AG09309 (cell line): Measurements from ENCODE around the gene DERL2.

Experiments used
- DNase-seq: peaks from one replicate; pipeline ENCODE4 v3.0.0-alpha.2; 2010; ENCODE audit warnings: low read depth
- H3K4me3 ChIP-seq: 2 replicates; pipeline ENCODE4 v1.5.1; 2011; ENCODE audit warnings: mild to moderate bottlenecking, low read depth, low read length, moderate library complexity; ENCODE audit not compliant: control insufficient read depth
- CTCF ChIP-seq: IDR thresholded peaks from 2 replicates; pipeline ENCODE4 v1.5.1; 2011; ENCODE audit warnings: mild to moderate bottlenecking, low read depth, low read length, inconsistent platforms; ENCODE audit not compliant: insufficient read depth, control insufficient read depth; ENCODE audit errors: missing control alignments

Gene DERL2

GRCh38 chr17:5501685-5502084 is 15.7 kb upstream of the DERL2 start:
- no peak overlapping the region for H3K4me3 ChIP-seq
- no peak for TF ChIP-seq CTCF

GRCh38 chr17:5500589-5501391 is 14.8 kb upstream of the DERL2 start:
- peak overlapping the region; percentile 69 for H3K4me3 ChIP-seq
- no peak for TF ChIP-seq CTCF
- peak; percentile 50 for DNase-seq

More at GRCh38 chr17:5501685-5502084, 15.7 kb upstream of the DERL2 start:
- no peak for DNase-seq

- no peak for DNase-seq
- peak overlapping the region; percentile 69 for H3K4me3 ChIP-seq
- no peak for TF ChIP-seq CTCF
Measured at GRCh38 chr17:5500247-5500588, 14.2 kb upstream of the DERL2 start.

- no peak for DNase-seq
- H3K4me3 ChIP-seq = peak overlapping the region; percentile 69
- TF ChIP-seq CTCF = peak; percentile 12
Measured at GRCh38 chr17:5499476-5500231, 13.7 kb upstream of the DERL2 start.

GRCh38 chr17:5492970-5493369 is 7.0 kb upstream of the DERL2 start:
- no peak for TF ChIP-seq CTCF
- no peak for DNase-seq
- no peak overlapping the region for H3K4me3 ChIP-seq

GRCh38 chr17:5488752-5489151 is 2.8 kb upstream of the DERL2 start:
- DNase-seq = no peak
- H3K4me3 ChIP-seq = no peak overlapping the region
- no peak for TF ChIP-seq CTCF
